GM10847 (cell line): ENCODE data around the gene SLC7A8.

Source experiments
- POLR2A ChIP-seq: IDR thresholded peaks from 2 replicates; pipeline ENCODE4 v1.6.1; 2011; ENCODE audit not compliant: insufficient read length; ENCODE audit errors: extremely low read depth

Gene SLC7A8

GRCh38 chr14:23186913-23187654 is 3.6 kb upstream of the SLC7A8 start:
- no peak for TF ChIP-seq POLR2A

- no peak for TF ChIP-seq POLR2A
These were observed 1.6 kb upstream of the SLC7A8 start for GRCh38 chr14:23185063-23185462.

GRCh38 chr14:23183158-23183470 is 346 bp downstream of the SLC7A8 start:
- TF ChIP-seq POLR2A: no peak

- TF ChIP-seq POLR2A: no peak
These were observed 895 bp downstream of the SLC7A8 start for GRCh38 chr14:23182372-23183157.

GRCh38 chr14:23181946-23182345 is 1.5 kb downstream of the SLC7A8 start:
- TF ChIP-seq POLR2A: no peak

- no peak for TF ChIP-seq POLR2A
These were observed 2.0 kb downstream of the SLC7A8 start for GRCh38 chr14:23181453-23181852.

GRCh38 chr14:23177181-23177580 is 6.3 kb downstream of the SLC7A8 start:
- no peak for TF ChIP-seq POLR2A

GRCh38 chr14:23175823-23176222 is 7.6 kb downstream of the SLC7A8 start:
- no peak for TF ChIP-seq POLR2A

- no peak for TF ChIP-seq POLR2A
These were observed 8.9 kb downstream of the SLC7A8 start for GRCh38 chr14:23174296-23175184.

- no peak for TF ChIP-seq POLR2A
These were observed 9.7 kb downstream of the SLC7A8 start for GRCh38 chr14:23173796-23174195.

- TF ChIP-seq POLR2A: no peak
These were observed 10.4 kb downstream of the SLC7A8 start for GRCh38 chr14:23173031-23173430.

GRCh38 chr14:23172574-23172973 is 10.9 kb downstream of the SLC7A8 start:
- TF ChIP-seq POLR2A: no peak

GRCh38 chr14:23172096-23172495 is 11.4 kb downstream of the SLC7A8 start:
- TF ChIP-seq POLR2A: no peak

GRCh38 chr14:23171222-23171975 is 12.1 kb downstream of the SLC7A8 start:
- no peak for TF ChIP-seq POLR2A

GRCh38 chr14:23169622-23170021 is 13.8 kb downstream of the SLC7A8 start:
- no peak for TF ChIP-seq POLR2A
